Inflammatory macrophage (primary cell): ENCODE data around the gene MPHOSPH6.
A peak's percentile ranks its signal among the peaks of the same experiment; 100 is the strongest.

ENCODE experiments used
- DNase-seq, 2 donors: peaks; one replicate each; pipeline ENCODE4 v3.0.0-alpha.2; 2020 to 2022

The MPHOSPH6 gene

DNA sequence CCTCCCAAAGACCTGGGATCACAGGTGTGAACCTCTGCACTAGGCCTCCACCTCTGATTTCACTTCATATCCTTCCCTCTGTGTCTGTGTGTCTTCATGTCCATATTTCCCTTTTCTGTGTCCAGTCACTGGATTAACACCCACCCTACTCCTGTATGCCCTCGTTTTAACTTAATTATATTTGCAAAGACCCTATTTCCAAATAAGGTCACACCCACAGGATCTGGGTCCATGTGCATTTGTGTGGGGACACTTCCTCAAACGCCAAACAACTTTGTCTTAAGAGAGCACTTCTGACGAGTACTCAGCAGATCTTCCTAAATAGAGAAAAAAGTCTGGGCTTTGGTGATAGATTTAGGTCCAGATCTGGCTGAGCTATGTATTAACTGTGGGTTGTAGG is 56.3 kb downstream of the MPHOSPH6 start:
- peak; percentile 88 for DNase-seq

DNA sequence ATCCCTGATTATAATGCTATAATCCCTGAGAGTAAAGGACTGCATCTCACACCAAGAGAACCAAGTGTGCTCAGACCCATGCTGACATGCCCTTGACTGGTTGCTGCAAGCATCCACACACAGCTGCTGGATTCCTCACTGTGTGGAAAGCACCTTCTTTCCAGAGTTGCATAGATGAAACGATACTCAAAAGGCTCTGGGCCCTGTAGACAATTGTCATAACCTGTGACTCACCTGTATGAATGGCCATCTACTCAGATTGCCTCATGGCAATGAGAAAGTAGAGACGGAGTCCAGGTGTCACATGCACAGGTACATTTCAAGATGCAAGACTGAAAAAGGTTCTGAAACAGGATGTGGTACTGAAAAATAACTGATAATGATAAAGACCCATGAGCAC is 58.1 kb downstream of the MPHOSPH6 start:
- DNase-seq, result no peak

- DNase-seq, result peak in 1 of 2 donors; percentile 13
Observed at GRCh38 chr16:82109266-82109665, 60.8 kb downstream of the MPHOSPH6 start.

DNA sequence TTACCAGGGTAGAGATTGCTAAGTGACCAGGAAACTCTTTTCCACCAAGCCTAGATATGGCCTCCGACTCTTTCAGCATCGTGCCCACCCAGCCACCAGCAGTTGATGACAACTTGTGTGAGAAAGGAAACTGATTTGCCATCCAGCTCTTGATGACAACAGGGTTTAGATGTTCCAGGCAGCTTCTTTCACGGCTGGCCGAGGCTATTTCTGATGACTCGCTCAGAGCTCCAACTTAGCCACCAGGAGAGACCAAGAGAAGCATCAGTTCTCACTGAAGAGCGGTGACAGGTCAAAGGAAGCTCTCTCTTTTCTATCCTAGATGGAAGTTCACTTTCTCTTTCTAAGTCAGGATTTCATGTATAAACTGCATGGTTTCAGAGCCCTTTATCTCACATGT is 61.2 kb downstream of the MPHOSPH6 start:
- DNase-seq, result no peak

DNA sequence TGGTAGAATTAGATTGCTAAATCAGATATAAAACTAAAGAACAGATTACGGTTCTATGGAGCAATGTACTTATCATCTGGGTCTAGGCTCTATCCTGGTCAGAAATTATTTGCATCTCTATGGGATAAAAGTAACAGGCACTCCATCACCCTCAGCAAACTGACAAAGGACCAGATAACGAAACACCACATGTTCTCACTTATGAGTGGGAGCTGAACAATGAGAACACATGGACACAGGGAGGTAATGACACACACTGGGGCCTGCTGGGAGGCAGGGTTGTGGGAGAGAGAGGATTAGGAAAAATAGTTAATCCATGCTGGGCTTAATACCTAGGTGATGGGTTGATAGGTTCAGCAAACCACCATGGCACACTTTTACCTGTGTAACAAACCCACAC is 61.9 kb downstream of the MPHOSPH6 start:
- DNase-seq, result no peak

DNA sequence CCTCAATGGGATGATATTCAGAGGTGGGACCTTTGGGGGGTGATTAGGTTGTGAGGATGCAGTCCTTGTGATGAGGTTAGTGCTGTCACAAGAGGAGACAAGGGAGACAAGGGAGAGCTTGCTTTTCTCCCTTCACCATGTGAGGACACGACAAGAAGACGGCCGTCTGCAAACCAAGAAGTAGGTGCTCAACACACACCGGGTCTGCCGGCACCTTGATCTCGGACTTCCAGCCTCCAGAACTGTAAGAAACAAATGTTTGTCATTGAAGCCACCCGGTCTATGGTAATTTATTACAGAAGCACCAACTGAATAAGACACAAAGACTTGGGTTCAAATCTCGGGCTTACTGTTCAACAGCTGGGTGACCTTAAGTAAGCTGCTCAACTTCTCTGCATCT is 64.9 kb downstream of the MPHOSPH6 start:
- no peak for DNase-seq
